ENCODE measurements around the gene ANO9.

DNA sequence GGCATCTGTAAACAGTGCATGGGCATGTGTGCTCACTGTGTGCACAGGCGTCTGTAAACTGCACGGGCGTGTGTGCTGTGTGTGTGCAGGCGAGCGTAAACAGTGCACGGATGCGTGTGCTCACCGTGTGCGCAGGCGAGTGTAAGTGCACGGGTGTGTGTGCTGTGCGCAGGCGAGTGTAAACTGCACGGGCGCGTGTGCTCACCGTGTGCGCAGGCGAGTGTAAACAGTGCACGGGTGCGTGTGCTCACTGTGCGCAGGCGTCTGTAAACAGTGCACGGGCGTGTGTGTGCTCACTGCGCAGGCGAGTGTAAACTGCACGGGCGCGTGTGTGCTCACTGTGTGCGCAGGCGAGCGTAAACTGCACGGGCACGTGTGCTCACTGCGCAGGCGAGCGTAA is 42.8 kb upstream of the ANO9 start:
- TF ChIP-seq GABPA (IDR thresholded peaks at IDR 0.05 in 1 of 2, conservative IDR thresholded peaks at IDR 0.05 in 1 of 2) (no peak), TAF1 (conservative IDR thresholded peaks at IDR 0.05) (no peak), RAD21 (IDR thresholded peaks at IDR 0.05) (no peak), REST (IDR thresholded peaks at IDR 0.05) (no peak), FOXA1 (IDR thresholded peaks at IDR 0.05) (no peak), HNF4A (conservative IDR thresholded peaks at IDR 0.05) (no peak), EGR1 (IDR thresholded peaks at IDR 0.05; ENCODE audit: low read depth in 2 of 2) (no peak)
- TF ChIP-seq, protein P1, sequence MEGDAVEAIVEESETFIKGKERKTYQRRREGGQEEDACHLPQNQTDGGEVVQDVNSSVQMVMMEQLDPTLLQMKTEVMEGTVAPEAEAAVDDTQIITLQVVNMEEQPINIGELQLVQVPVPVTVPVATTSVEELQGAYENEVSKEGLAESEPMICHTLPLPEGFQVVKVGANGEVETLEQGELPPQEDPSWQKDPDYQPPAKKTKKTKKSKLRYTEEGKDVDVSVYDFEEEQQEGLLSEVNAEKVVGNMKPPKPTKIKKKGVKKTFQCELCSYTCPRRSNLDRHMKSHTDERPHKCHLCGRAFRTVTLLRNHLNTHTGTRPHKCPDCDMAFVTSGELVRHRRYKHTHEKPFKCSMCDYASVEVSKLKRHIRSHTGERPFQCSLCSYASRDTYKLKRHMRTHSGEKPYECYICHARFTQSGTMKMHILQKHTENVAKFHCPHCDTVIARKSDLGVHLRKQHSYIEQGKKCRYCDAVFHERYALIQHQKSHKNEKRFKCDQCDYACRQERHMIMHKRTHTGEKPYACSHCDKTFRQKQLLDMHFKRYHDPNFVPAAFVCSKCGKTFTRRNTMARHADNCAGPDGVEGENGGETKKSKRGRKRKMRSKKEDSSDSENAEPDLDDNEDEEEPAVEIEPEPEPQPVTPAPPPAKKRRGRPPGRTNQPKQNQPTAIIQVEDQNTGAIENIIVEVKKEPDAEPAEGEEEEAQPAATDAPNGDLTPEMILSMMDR (IDR thresholded peaks at IDR 0.05; ENCODE audit: low read depth, low read length, missing input control) = no peak
- TF ChIP-seq, protein P2, sequence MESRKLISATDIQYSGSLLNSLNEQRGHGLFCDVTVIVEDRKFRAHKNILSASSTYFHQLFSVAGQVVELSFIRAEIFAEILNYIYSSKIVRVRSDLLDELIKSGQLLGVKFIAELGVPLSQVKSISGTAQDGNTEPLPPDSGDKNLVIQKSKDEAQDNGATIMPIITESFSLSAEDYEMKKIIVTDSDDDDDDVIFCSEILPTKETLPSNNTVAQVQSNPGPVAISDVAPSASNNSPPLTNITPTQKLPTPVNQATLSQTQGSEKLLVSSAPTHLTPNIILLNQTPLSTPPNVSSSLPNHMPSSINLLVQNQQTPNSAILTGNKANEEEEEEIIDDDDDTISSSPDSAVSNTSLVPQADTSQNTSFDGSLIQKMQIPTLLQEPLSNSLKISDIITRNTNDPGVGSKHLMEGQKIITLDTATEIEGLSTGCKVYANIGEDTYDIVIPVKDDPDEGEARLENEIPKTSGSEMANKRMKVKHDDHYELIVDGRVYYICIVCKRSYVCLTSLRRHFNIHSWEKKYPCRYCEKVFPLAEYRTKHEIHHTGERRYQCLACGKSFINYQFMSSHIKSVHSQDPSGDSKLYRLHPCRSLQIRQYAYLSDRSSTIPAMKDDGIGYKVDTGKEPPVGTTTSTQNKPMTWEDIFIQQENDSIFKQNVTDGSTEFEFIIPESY (IDR thresholded peaks at IDR 0.05) = no peak

Measured in liver (tissue), 3 donors.